ENCODE data around the gene MYO15B.

GRCh38 chr17:75617675-75618074 lies 30.1 kb downstream of the MYO15B start:
- TF ChIP-seq CTCF (IDR thresholded peaks at IDR 0.05) (no peak), EZH2 (IDR thresholded peaks at IDR 0.05; ENCODE audit: borderline replicate concordance, insufficient read depth, low read depth, low read length, poor library complexity, severe bottlenecking) (no peak)
